Esophagus squamous epithelium (tissue), 4 donors: ENCODE results near the gene RNF217.

Source experiments
- CTCF ChIP-seq, 6 experiments: fragments of 450-650 bp in 4 of 6; fragments of 200-600 bp in 2 of 6; sonication (generic) in 2 of 6; IDR thresholded peaks; one replicate each; pipeline ENCODE4 v1.5.1; 2016 to 2019; ENCODE audit warnings: antibody characterized with exemption in 6 of 6, mild to moderate bottlenecking in 4 of 6, moderate library complexity in 4 of 6
- POLR2A ChIP-seq, 4 donors: fragments of 450-650 bp; IDR thresholded peaks; one replicate each; pipeline ENCODE4 v1.6.1; 2017; ENCODE audit warnings: antibody characterized with exemption in 4 of 4, mild to moderate bottlenecking in 4 of 4, moderate library complexity in 3 of 4

GRCh38 chr6:125019281-125019680, 57.0 kb downstream of the RNF217 start:
- no peak for TF ChIP-seq POLR2A (IDR thresholded peaks at IDR 0.05)
- no peak for TF ChIP-seq CTCF (IDR thresholded peaks at IDR 0.05)
